HepG2 (cell line): ENCODE measurements around the gene RAB3D. TPM values are rescaled to one million over a fixed set of nuclear protein-coding genes. Genes with fewer than 3 reads are reported as not detected.

ENCODE experiments used
- ARNT ChIP-seq: fragments of 450-650 bp; IDR thresholded peaks from 2 replicates; pipeline ENCODE4 v1.6.1; 2017
- CENPBD1 ChIP-seq: sonication (generic); formaldehyde crosslinking; IDR thresholded peaks from 2 replicates; pipeline ENCODE4 v1.8.0; 2022; ENCODE audit warnings: missing genetic modification reagents, low read depth, mild to moderate bottlenecking, borderline replicate concordance
- EED ChIP-seq: sonication (generic); formaldehyde crosslinking; IDR thresholded peaks from 2 replicates; pipeline ENCODE4 v1.5.0; 2020; ENCODE audit warnings: mild to moderate bottlenecking, missing genetic modification reagents
- GRHL1 ChIP-seq: sonication (generic); formaldehyde crosslinking; conservative IDR thresholded peaks from 2 replicates; pipeline ENCODE4 v1.8.0; 2022; ENCODE audit warnings: missing genetic modification reagents
- HNRNPH1 ChIP-seq: fragments of 200-400 bp; formaldehyde crosslinking; optimal IDR thresholded peaks from 2 replicates; pipeline ENCODE3; 2017; ENCODE audit warnings: mild to moderate bottlenecking, low read depth, low read length
- MED1 ChIP-seq: sonication (generic); formaldehyde crosslinking; IDR thresholded peaks from 2 replicates; pipeline ENCODE4 v1.4.0; 2020; ENCODE audit warnings: missing genetic modification reagents
- MEIS1 ChIP-seq: sonication (generic); formaldehyde crosslinking; IDR thresholded peaks from 2 replicates; pipeline ENCODE4 v1.9.0; 2021; ENCODE audit warnings: mild to moderate bottlenecking, missing genetic modification reagents, moderate library complexity, borderline replicate concordance
- NPAS2 ChIP-seq: sonication (generic); formaldehyde crosslinking; IDR thresholded peaks from 2 replicates; pipeline ENCODE4 v1.8.0; 2022; ENCODE audit warnings: mild to moderate bottlenecking, missing genetic modification reagents, borderline replicate concordance
- RFX1 ChIP-seq: fragments of 450-650 bp; IDR thresholded peaks from 2 replicates; pipeline ENCODE4 v1.6.1; 2017
- SMAD1 ChIP-seq: sonication (generic); formaldehyde crosslinking; IDR thresholded peaks from 2 replicates; pipeline ENCODE4 v1.4.0; 2020; ENCODE audit warnings: missing genetic modification reagents, low read depth, mild to moderate bottlenecking, borderline replicate concordance
- SMYD3 ChIP-seq: sonication (generic); formaldehyde crosslinking; IDR thresholded peaks from 2 replicates; pipeline ENCODE4 v1.8.1; 2023; ENCODE audit warnings: mild to moderate bottlenecking, missing genetic modification reagents
- SOX5 ChIP-seq: IDR thresholded peaks from 2 replicates; pipeline ENCODE4 v1.6.1; 2016; ENCODE audit warnings: borderline replicate concordance
- SOX6 ChIP-seq, 2 experiments: fragments of 450-650 bp in 1 of 2; sonication (generic) in 1 of 2; formaldehyde crosslinking in 1 of 2; IDR thresholded peaks; 2 replicates each; pipeline versions ENCODE4 v1.4.0 to v1.6.1; 2017 to 2020; ENCODE audit warnings: antibody characterized with exemption in 1 of 2, mild to moderate bottlenecking in 1 of 2, missing genetic modification reagents in 1 of 2
- SP140L ChIP-seq: sonication (generic); formaldehyde crosslinking; IDR thresholded peaks from 2 replicates; pipeline ENCODE4 v1.4.0; 2020; ENCODE audit warnings: missing genetic modification reagents, borderline replicate concordance
- TCF12 ChIP-seq, 2 experiments: fragments of 450-650 bp in 1 of 2; sonication (generic) in 1 of 2; formaldehyde crosslinking in 1 of 2; IDR thresholded peaks; 2 replicates each; pipeline versions ENCODE4 v1.6.1 to v1.8.0; 2017 to 2022; ENCODE audit warnings: antibody characterized with exemption in 1 of 2, mild to moderate bottlenecking in 1 of 2, missing genetic modification reagents in 1 of 2, moderate library complexity in 1 of 2
- TFE3 ChIP-seq: IDR thresholded peaks from 2 replicates; pipeline ENCODE4 v1.6.1; 2016
- ZFP82 ChIP-seq: sonication (generic); formaldehyde crosslinking; IDR thresholded peaks from 2 replicates; pipeline ENCODE4 v1.5.1; 2020; ENCODE audit warnings: mild to moderate bottlenecking, missing genetic modification reagents, borderline replicate concordance
- ZNF30 ChIP-seq: sonication (generic); formaldehyde crosslinking; IDR thresholded peaks from 2 replicates; pipeline ENCODE4 v1.5.0; 2020; ENCODE audit warnings: mild to moderate bottlenecking, missing genetic modification reagents
- ZNF414 ChIP-seq: sonication (generic); formaldehyde crosslinking; IDR thresholded peaks from 2 replicates; pipeline ENCODE4 v1.5.0; 2020; ENCODE audit warnings: missing genetic modification reagents
- ZNF563 ChIP-seq: sonication (generic); formaldehyde crosslinking; IDR thresholded peaks from 2 replicates; pipeline ENCODE4 v1.8.0; 2022; ENCODE audit warnings: mild to moderate bottlenecking, moderate library complexity, missing genetic modification reagents
- ZNF567 ChIP-seq: sonication (generic); formaldehyde crosslinking; IDR thresholded peaks from 2 replicates; pipeline ENCODE4 v1.8.1; 2023; ENCODE audit warnings: mild to moderate bottlenecking, missing genetic modification reagents, borderline replicate concordance
- ZNF597 ChIP-seq: sonication (generic); formaldehyde crosslinking; IDR thresholded peaks from 2 replicates; pipeline ENCODE4 v1.5.0; 2020; ENCODE audit warnings: missing genetic modification reagents
- ZNF614 ChIP-seq: IDR thresholded peaks from 2 replicates; pipeline ENCODE4 v1.6.1; 2018; ENCODE audit warnings: missing biosample characterization, missing genetic modification reagents, inconsistent platforms, borderline replicate concordance
- ZNF629 ChIP-seq: sonication (generic); formaldehyde crosslinking; conservative IDR thresholded peaks from 2 replicates; pipeline ENCODE4 v1.5.0; 2020; ENCODE audit warnings: missing genetic modification reagents
- polyA plus RNA-seq, 8 experiments: library from polyadenylated mRNA; depleted of rRNA in 3 of 8; stranded (reverse) in 7 of 8; unstranded in 1 of 8; fragments of >200 nt; fragmentation: Illumina TruSeq in 4 of 8; extraction: Trizol in 4 of 8; gene quantifications; 2 replicates each; pipeline versions ENCODE4 v1.2.1 to v1.2.3, GENCODE V29; 2011 to 2016; ENCODE audit warnings: low read depth in 4 of 8, missing spikeins in 1 of 8, mixed read lengths in 1 of 8; ENCODE audit not compliant: insufficient read depth in 1 of 8
- total RNA-seq, 5 experiments: library from RNA; depleted of rRNA; stranded (reverse); fragments of >200 nt; fragmentation: Illumina TruSeq; extraction: Trizol; gene quantifications; 2 replicates each; pipeline ENCODE4 v1.2.3, GENCODE V29; 2016; ENCODE audit warnings: low read depth in 1 of 5

Gene RAB3D
- total and polyA plus RNA-seq, 2 of the 13 experiments (the other 11 are each of a cell fraction or from before 2014, with no cell fraction given) = 2.0 to 16.1 TPM

- TF ChIP-seq SOX6 (IDR thresholded peaks at IDR 0.05) (no peak), SOX6 (CRISPR knock-in tag; IDR thresholded peaks at IDR 0.05) (peak; percentile 66), ZNF30 (CRISPR knock-in tag) (no peak), TCF12 (IDR thresholded peaks at IDR 0.05) (no peak), TCF12 (CRISPR knock-in tag; IDR thresholded peaks at IDR 0.05) (0 out of 2 replicates have a peak, but pooled peaks have one; percentile 34), ZNF629 (CRISPR knock-in tag) (peak; percentile 32; the same call in 1 of the 2 replicates), SMAD1 (no peak), NPAS2 (CRISPR knock-in tag) (no peak), CENPBD1 (CRISPR knock-in tag) (no peak), RFX1 (no peak), TFE3 (0 out of 2 replicates have a peak, but pooled peaks have one; percentile 30), MEIS1 (CRISPR knock-in tag) (peak; percentile 47; the same call in 1 of the 2 replicates), MED1 (peak; percentile 64), EED (no peak), ARNT (no peak), GRHL1 (CRISPR knock-in tag) (no peak), ZFP82 (CRISPR knock-in tag) (no peak), HNRNPH1 (no peak), ZNF414 (no peak), ZNF567 (CRISPR knock-in tag) (peak; percentile 66; the same call in 1 of the 2 replicates), SMYD3 (CRISPR knock-in tag) (0 out of 2 replicates have a peak, but pooled peaks have one; percentile 82), SP140L (CRISPR knock-in tag) (no peak), SOX5 (no peak; the same call in none of the 2 replicates), ZNF614 (CRISPR knock-in tag) (peak; percentile 79; the same call in 1 of the 2 replicates), ZNF563 (CRISPR knock-in tag) (no peak), ZNF597 (no peak)
These were observed 41.4 kb upstream of the RAB3D start (continued) for GRCh38 chr19:11380653-11381537.
